Keratinocyte (primary cell): ENCODE results near the gene LIN28B. TPM values are rescaled to one million over a fixed set of nuclear protein-coding genes. Genes with fewer than 3 reads are reported as not detected.

ENCODE experiments used
- DNase-seq: peaks from one replicate; pipeline ENCODE4 v3.0.0-alpha.2; 2011; ENCODE audit warnings: low read depth, missing footprints, low spot score
- FAIRE-seq: peaks from 2 replicates; lab custom pipeline; 2011; peaks lifted over from hg19 to GRCh38; lab: Jason Lieb, UNC
- H2AFZ ChIP-seq: 2 replicates; pipeline ENCODE4 v1.6.0; 2012; ENCODE audit warnings: low read length, control low read depth, inconsistent platforms; ENCODE audit not compliant: control insufficient read depth
- H3K27ac ChIP-seq: 2 replicates; pipeline ENCODE4 v1.5.1; 2011; ENCODE audit warnings: low read length; ENCODE audit not compliant: control insufficient read depth, insufficient read depth
- H3K27me3 ChIP-seq: 3 replicates; pipeline ENCODE4 v1.6.0; 2011; ENCODE audit warnings: low read length; ENCODE audit not compliant: control insufficient read depth, insufficient read depth; ENCODE audit errors: extremely low read depth
- H3K36me3 ChIP-seq, 2 experiments: 2 replicates in 1 of 2; 3 replicates in 1 of 2; pipeline ENCODE4 v1.5.1; 2011; ENCODE audit warnings: low read length in 2 of 2, mild to moderate bottlenecking in 1 of 2; ENCODE audit not compliant: control insufficient read depth in 2 of 2, insufficient read depth in 2 of 2; ENCODE audit errors: extremely low read depth in 1 of 2
- H3K4me1 ChIP-seq: 3 replicates; pipeline ENCODE4 v1.5.1; 2011; ENCODE audit warnings: low read length; ENCODE audit not compliant: control insufficient read depth, insufficient read depth; ENCODE audit errors: extremely low read depth
- H3K4me2 ChIP-seq: 3 replicates; pipeline ENCODE4 v1.6.0; 2011; ENCODE audit warnings: low read depth, low read length; ENCODE audit not compliant: control insufficient read depth, insufficient read depth; ENCODE audit errors: extremely low read depth
- H3K4me3 ChIP-seq, 3 experiments: fragments of 200-600 bp in 1 of 3; sonication (generic) in 1 of 3; 2 replicates in 2 of 3; 3 replicates in 1 of 3; pipeline ENCODE4 v1.5.1; 2011 to 2016; ENCODE audit warnings: low read length in 3 of 3, mild to moderate bottlenecking in 3 of 3, control low read depth in 2 of 3, inconsistent platforms in 1 of 3, low read depth in 1 of 3, mixed read lengths in 1 of 3, mixed run types in 1 of 3, moderate library complexity in 1 of 3; ENCODE audit not compliant: control insufficient read depth in 2 of 3, insufficient read depth in 2 of 3; ENCODE audit errors: extremely low read depth in 1 of 3
- H3K79me2 ChIP-seq: 2 replicates; pipeline ENCODE4 v1.6.0; 2012; ENCODE audit warnings: low read length; ENCODE audit not compliant: control insufficient read depth, insufficient read depth
- H3K9ac ChIP-seq: 3 replicates; pipeline ENCODE4 v1.6.0; 2011; ENCODE audit warnings: low read length; ENCODE audit not compliant: control insufficient read depth, insufficient read depth; ENCODE audit errors: extremely low read depth
- H3K9me1 ChIP-seq: 3 replicates; pipeline ENCODE4 v1.6.0; 2011; ENCODE audit warnings: low read length; ENCODE audit not compliant: control insufficient read depth, insufficient read depth; ENCODE audit errors: extremely low read depth
- H3K9me3 ChIP-seq: 2 replicates; pipeline ENCODE4 v1.5.1; 2012; ENCODE audit warnings: low read depth, low read length; ENCODE audit not compliant: control insufficient read depth
- H4K20me1 ChIP-seq: 3 replicates; pipeline ENCODE4 v1.6.0; 2011; ENCODE audit warnings: low read length; ENCODE audit not compliant: control insufficient read depth, insufficient read depth; ENCODE audit errors: extremely low read depth
- CTCF ChIP-seq, 3 experiments: IDR thresholded peaks in 1 of 3; conservative IDR thresholded peaks in 1 of 3; optimal IDR thresholded peaks in 1 of 3; 2 replicates in 2 of 3; 3 replicates in 1 of 3; pipeline versions ENCODE3 to v1.5.1; 2011; ENCODE audit warnings: low read length in 3 of 3, mild to moderate bottlenecking in 3 of 3, moderate library complexity in 2 of 3, control low read depth in 1 of 3, inconsistent platforms in 1 of 3; ENCODE audit not compliant: insufficient read depth in 2 of 3; ENCODE audit errors: extremely low read depth in 1 of 3
- EZH2 ChIP-seq: IDR thresholded peaks from one replicate; pipeline ENCODE4 v1.6.1; 2012; ENCODE audit warnings: inconsistent platforms, mild to moderate bottlenecking, low read length, moderate library complexity
- dilution Hi-C: fragments of 300-500 bp; cut with MboI; formaldehyde crosslinking; loops from one replicate; pipeline ENCODE4 v1.7.0; 2020; ENCODE audit warnings: low sequenced_read_pairs; ENCODE audit not compliant: extremely low pct_ligation_motif_present
- polyA plus RNA-seq, 5 experiments: library from polyadenylated mRNA; depleted of rRNA in 3 of 5; stranded (reverse) in 3 of 5; stranded (forward) in 1 of 5; unstranded in 1 of 5; fragments of >200 nt; gene quantifications; 1 replicate in 1 of 5; 2 replicates in 3 of 5; 3 replicates in 1 of 5; pipeline versions ENCODE4 v1.2.1 to v1.2.3, GENCODE V29; 2011 to 2012; ENCODE audit warnings: missing spikeins in 2 of 5, low read depth in 1 of 5, low replicate concordance in 1 of 5

LIN28B gene
- polyA plus RNA-seq, 1 donor (not counting 4 experiments of a cell fraction or from before 2014, with no cell fraction given), result not detected

- DNase-seq (no peak), FAIRE-seq (peak; percentile 29)
- H2AFZ ChIP-seq, result no peak overlapping the region
- H3K27ac ChIP-seq, result no peak overlapping the region
- no peak overlapping the region for H3K9ac ChIP-seq
- no peaks in the 10 kb centered on the region for H3K9me3 ChIP-seq
- H3K79me2 ChIP-seq, result no peaks in the 10 kb centered on the region
- H3K4me2 ChIP-seq, result no peak overlapping the region
- dilution Hi-C loops, result no loop called here
- no peaks in the 10 kb centered on the region for H3K27me3 ChIP-seq
- no peaks in the 10 kb centered on the region for H3K4me1 ChIP-seq
- H3K9me1 ChIP-seq, result no peaks in the 10 kb centered on the region
- H4K20me1 ChIP-seq, result no peaks in the 10 kb centered on the region
- H3K4me3 ChIP-seq, result no peak overlapping the region
- no peak for TF ChIP-seq CTCF (optimal IDR thresholded peaks at IDR 0.05 in 1 of 3, IDR thresholded peaks at IDR 0.05 in 1 of 3, conservative IDR thresholded peaks at IDR 0.05 in 1 of 3; ENCODE audit: extremely low read depth in 1 of 3, insufficient read depth in 2 of 3, low read length in 3 of 3)
- TF ChIP-seq EZH2, result no peak
- H3K36me3 ChIP-seq, result no peaks in the 10 kb centered on the region
Observed at GRCh38 chr6:105045526-105045925, 88.6 kb downstream of the LIN28B start.

- H3K4me3 ChIP-seq, result no peak overlapping the region
- no peak for FAIRE-seq
- H4K20me1 ChIP-seq, result no peaks in the 10 kb centered on the region
- no peaks in the 10 kb centered on the region for H3K4me1 ChIP-seq
- dilution Hi-C loops, result no loop called here
- no peaks in the 10 kb centered on the region for H3K79me2 ChIP-seq
- no peak for DNase-seq
- no peak overlapping the region for H3K27ac ChIP-seq
- TF ChIP-seq EZH2, result no peak
- no peak for TF ChIP-seq CTCF (optimal IDR thresholded peaks at IDR 0.05 in 1 of 3, IDR thresholded peaks at IDR 0.05 in 1 of 3, conservative IDR thresholded peaks at IDR 0.05 in 1 of 3; ENCODE audit: extremely low read depth in 1 of 3, insufficient read depth in 2 of 3, low read length in 3 of 3)
- H3K9me3 ChIP-seq, result no peaks in the 10 kb centered on the region
- H3K4me2 ChIP-seq, result no peak overlapping the region
- no peak overlapping the region for H3K9ac ChIP-seq
- H3K9me1 ChIP-seq, result no peaks in the 10 kb centered on the region
- no peak overlapping the region for H2AFZ ChIP-seq
- H3K27me3 ChIP-seq, result no peaks in the 10 kb centered on the region
- H3K36me3 ChIP-seq, result no peaks in the 10 kb centered on the region
Observed at GRCh38 chr6:105051941-105052471, 95.1 kb downstream of the LIN28B start.
